B cell (primary cell): ENCODE results near the gene DDB1. TPM values are rescaled to one million over a fixed set of nuclear protein-coding genes. Genes with fewer than 3 reads are reported as not detected.

ENCODE experiments used
- ATAC-seq: fragments of 200-7000 bp; cut with Tn5 transposase; one replicate; pipeline ENCODE4 v1.10.0; 2021; ENCODE audit warnings: low read depth, mild to moderate bottlenecking, moderate number of reproducible peaks, moderate library complexity
- CTCF ChIA-PET: fragments of 350-600 bp; sonication (Branson Sonifier 250); formaldehyde crosslinking; loops from one replicate; lab custom pipeline; 2021; ENCODE audit warnings: antibody characterized with exemption, inconsistent platforms; lab: Charles Lee
- POLR2A ChIA-PET: fragments of 350-600 bp; sonication (Branson Sonifier 250); formaldehyde crosslinking; loops from one replicate; lab custom pipeline; 2021; ENCODE audit warnings: antibody characterized with exemption; lab: Charles Lee
- DNase-seq: peaks from one replicate; pipeline ENCODE4 v3.0.0; 2013
- H2AFZ ChIP-seq: 2 replicates; pipeline ENCODE4 v1.6.1; 2012; ENCODE audit warnings: mild to moderate bottlenecking, low read depth, low read length; ENCODE audit not compliant: insufficient read depth, poor library complexity, severe bottlenecking
- H3K27ac ChIP-seq, 2 donors: 1 replicate in 1 of 2; 2 replicates in 1 of 2; pipeline ENCODE4 v1.5.1; 2012 to 2013; ENCODE audit warnings: low read length in 2 of 2, mild to moderate bottlenecking in 2 of 2, moderate library complexity in 1 of 2
- H3K27me3 ChIP-seq, 4 experiments: fragments of 200-600 bp in 1 of 4; sonication (generic) in 1 of 4; replicated peaks in 1 of 4; 1 replicate in 2 of 4; 2 replicates in 2 of 4; pipeline versions ENCODE4 v1.6.1 to v1.7.0; 2013 to 2016; ENCODE audit warnings: low read length in 3 of 4, mild to moderate bottlenecking in 2 of 4, mixed read lengths in 1 of 4, moderate library complexity in 1 of 4; ENCODE audit not compliant: insufficient read depth in 4 of 4, control insufficient read depth in 3 of 4; ENCODE audit errors: control extremely low read depth in 1 of 4
- H3K36me3 ChIP-seq, 2 experiments: replicated peaks in 1 of 2; 1 replicate in 1 of 2; 2 replicates in 1 of 2; pipeline versions ENCODE4 v1.6.1 to v1.7.1; 2013; ENCODE audit warnings: low read length in 1 of 2; ENCODE audit not compliant: insufficient read depth in 2 of 2, control insufficient read depth in 1 of 2; ENCODE audit errors: control extremely low read depth in 1 of 2, extremely low read depth in 1 of 2
- H3K4me1 ChIP-seq, 2 donors: fragments of 200-600 bp in 1 of 2; sonication (generic) in 1 of 2; 1 replicate in 1 of 2; 2 replicates in 1 of 2; pipeline versions ENCODE4 v1.5.1 to v1.6.1; 2013 to 2017; ENCODE audit warnings: low read length in 2 of 2; ENCODE audit not compliant: control insufficient read depth in 2 of 2, insufficient read depth in 2 of 2
- H3K4me2 ChIP-seq: replicated peaks from 2 replicates; pipeline ENCODE3; 2012; ENCODE audit warnings: mild to moderate bottlenecking, low read depth, low read length; ENCODE audit not compliant: poor library complexity, severe bottlenecking
- H3K4me3 ChIP-seq, 5 experiments: fragments of 200-600 bp in 1 of 5; sonication (generic) in 1 of 5; 1 replicate in 3 of 5; 2 replicates in 2 of 5; pipeline versions ENCODE4 v1.5.1 to v1.7.0; 2011 to 2016; ENCODE audit warnings: low read length in 4 of 5, mild to moderate bottlenecking in 4 of 5, low read depth in 2 of 5, control low read depth in 1 of 5, moderate library complexity in 1 of 5; ENCODE audit not compliant: insufficient read depth in 1 of 5; ENCODE audit errors: control extremely low read depth in 1 of 5, extremely low read depth in 1 of 5
- H3K79me2 ChIP-seq: fragments of 200-600 bp; sonication (generic); one replicate; pipeline ENCODE4 v1.6.0; 2016; ENCODE audit warnings: low read length; ENCODE audit not compliant: control insufficient read depth, insufficient read depth
- H3K9ac ChIP-seq: fragments of 200-600 bp; sonication (generic); 2 replicates; pipeline ENCODE4 v1.6.1; 2017; ENCODE audit warnings: mild to moderate bottlenecking, low read length, moderate library complexity
- H3K9me3 ChIP-seq, 3 donors: one replicate each; pipeline versions ENCODE4 v1.6.1 to v1.7.1; 2013; ENCODE audit warnings: low read length in 2 of 3; ENCODE audit not compliant: control insufficient read depth in 2 of 3, insufficient read depth in 1 of 3; ENCODE audit errors: control extremely low read depth in 1 of 3
- H4K20me1 ChIP-seq: 2 replicates; pipeline ENCODE4 v1.6.0; 2012; ENCODE audit warnings: mild to moderate bottlenecking, low read length; ENCODE audit not compliant: insufficient read depth, control insufficient read depth, poor library complexity, severe bottlenecking
- H3K27ac Mint-ChIP-seq: one replicate; pipeline ENCODE4 v1.8.0; 2021; ENCODE audit warnings: mixed read lengths
- H3K27me3 Mint-ChIP-seq: one replicate; pipeline ENCODE4 v1.8.0; 2021; ENCODE audit warnings: mixed read lengths
- H3K4me1 Mint-ChIP-seq: one replicate; pipeline ENCODE4 v1.8.0; 2021; ENCODE audit warnings: mixed read lengths
- H3K4me3 Mint-ChIP-seq: one replicate; pipeline ENCODE4 v1.8.0; 2021; ENCODE audit warnings: mixed read lengths
- H3K9me3 Mint-ChIP-seq: one replicate; pipeline ENCODE4 v1.8.0; 2022; ENCODE audit warnings: mixed read lengths; ENCODE audit not compliant: insufficient read depth
- CTCF ChIP-seq: fragments of 200-600 bp; IDR thresholded peaks from one replicate; pipeline ENCODE4 v1.8.0; 2022; ENCODE audit warnings: antibody characterized with exemption, mild to moderate bottlenecking
- EZH2 ChIP-seq: IDR thresholded peaks from 2 replicates; pipeline ENCODE4 v1.6.1; 2012; ENCODE audit warnings: borderline replicate concordance, low read depth, mild to moderate bottlenecking, moderate library complexity, low read length; ENCODE audit not compliant: insufficient read depth, poor library complexity, severe bottlenecking
- WGBS: methylation state at CpG from one replicate; pipeline ENCODE4 v1.1.5; 2013; ENCODE audit warnings: missing lambda C conversion rate; ENCODE audit not compliant: insufficient coverage; 5-methylcytosine and 5-hydroxymethylcytosine counted together
- intact Hi-C: fragments of 100-400 bp; cut with micrococcal nuclease; formaldehyde crosslinking; loops from one replicate; pipeline ENCODE4 v1.10.0; 2022
- polyA plus RNA-seq: library from polyadenylated mRNA; depleted of rRNA; stranded (reverse); fragments of >200 nt; gene quantifications from 2 replicates; pipeline ENCODE4 v1.2.3, GENCODE V29; 2012
- total RNA-seq, 2 donors: library from RNA; stranded (reverse); fragments of 120-200 nt in 1 of 2; gene quantifications; 1 replicate in 1 of 2; 2 replicates in 1 of 2; pipeline versions ENCODE4 v1.2.3 to v1.2.4, GENCODE V29; 2013 to 2022

The DDB1 gene
- total and polyA plus RNA-seq, 2 donors (not counting 1 experiment from before 2014, with no cell fraction given): 52.4 to 155 TPM

- Histone ChIP-seq H4K20me1 (peaks cover 9% of the 10 kb centered on the region), H2AFZ (no peak overlapping the region), H3K36me3 (peaks cover 6 to 83% of the 10 kb centered on the region in 2 experiments), H3K27me3 (no peaks in the 10 kb centered on the region), H3K4me3 (no peak overlapping the region), H3K27ac (no peak overlapping the region), H3K9ac (no peak overlapping the region), H3K79me2 (no peaks in the 10 kb centered on the region), H3K4me1 (no peaks in the 10 kb centered on the region), H3K4me2 (no peak overlapping the region), H3K9me3 (no peaks in the 10 kb centered on the region)
- WGBS: 100% methylated on average over 2 of the region's 2 CpGs
- ATAC-seq: no peak
- Mint-ChIP-seq H3K4me1 (no peaks in the 10 kb centered on the region), H3K27ac (no peak overlapping the region), H3K4me3 (no peak overlapping the region), H3K27me3 (no peaks in the 10 kb centered on the region), H3K9me3 (no peaks in the 10 kb centered on the region)
- CTCF ChIA-PET: interaction anchor here (1.5 kb wide), 1 partner anchor 70 kb away, joined by 5 read pairs; no protein-coding TSS in a partner anchor
- intact Hi-C loops: no loop called here
- no peak for DNase-seq
- POLR2A ChIA-PET: no interaction called here
- TF ChIP-seq CTCF: no peak
- no peak for TF ChIP-seq EZH2
Measured at GRCh38 chr11:61315260-61315659, 17.6 kb downstream of the DDB1 start.

- Histone ChIP-seq H4K20me1 (peaks cover 4% of the 10 kb centered on the region), H3K27me3 (no peaks in the 10 kb centered on the region), H3K36me3 (peaks cover 8 to 97% of the 10 kb centered on the region in 2 experiments), H3K4me1 (no peaks in the 10 kb centered on the region), H3K4me3 (no peak overlapping the region), H2AFZ (no peak overlapping the region), H3K9me3 (no peaks in the 10 kb centered on the region), H3K79me2 (no peaks in the 10 kb centered on the region), H3K4me2 (no peak overlapping the region), H3K27ac (no peak overlapping the region), H3K9ac (no peak overlapping the region)
- intact Hi-C loops: no loop called here
- H3K4me1 Mint-ChIP-seq: no peaks in the 10 kb centered on the region
- ChIA-PET POLR2A (no interaction called here), CTCF (interaction anchor here (0.8 kb wide), 1 partner anchor 17 kb away, joined by 3 read pairs; no protein-coding TSS in a partner anchor)
- DNase-seq: no peak
- TF ChIP-seq CTCF (no peak), EZH2 (no peak)
- no peaks in the 10 kb centered on the region for H3K27me3 Mint-ChIP-seq
- ATAC-seq: no peak
- 97% methylated on average over 4 of the region's 8 CpGs for WGBS
- no peak overlapping the region for H3K4me3 Mint-ChIP-seq
- no peak overlapping the region for H3K27ac Mint-ChIP-seq
- no peaks in the 10 kb centered on the region for H3K9me3 Mint-ChIP-seq
Measured at GRCh38 chr11:61310749-61311148, 22.2 kb downstream of the DDB1 start.
